ENCODE results near the gene SNED1.

SNED1 gene

GRCh38 chr2:241139531-241140444, 141.4 kb downstream of the SNED1 start:
- Histone ChIP-seq H2BK15ac (ENCODE audit: low read length) (no peak overlapping the region), H3K9me3 (replicated peaks in 1 of 2; ENCODE audit: control insufficient read depth in 2 of 2, insufficient read depth in 1 of 2, low read depth in 1 of 2, low read length in 2 of 2) (no peaks in the 10 kb centered on the region), H2AK5ac (ENCODE audit: low read depth, low read length) (no peak overlapping the region), H2AFZ (ENCODE audit: low read length) (no peak overlapping the region), H4K8ac (ENCODE audit: low read depth, low read length) (no peak overlapping the region), H2BK120ac (ENCODE audit: low read depth, low read length) (no peak overlapping the region), H2BK5ac (ENCODE audit: low read length) (no peak overlapping the region), H3K4me3 (ENCODE audit: low read length in 2 of 2) (no peak overlapping the region), H3K36me3 (replicated peaks in 1 of 2; ENCODE audit: control insufficient read depth in 2 of 2, insufficient read depth in 2 of 2, low read length in 2 of 2) (peaks cover 17 to 86% of the 10 kb centered on the region in 2 donors), H3K4me1 (ENCODE audit: control insufficient read depth in 2 of 2, insufficient read depth in 1 of 2, low read depth in 1 of 2, low read length in 2 of 2) (no peaks in the 10 kb centered on the region), H3K14ac (ENCODE audit: low read length) (no peak overlapping the region), H3K4me2 (ENCODE audit: insufficient read depth, low read length, poor library complexity, severe bottlenecking) (no peak overlapping the region), H4K91ac (ENCODE audit: low read depth, low read length, poor library complexity) (no peak overlapping the region), H3K27me3 (ENCODE audit: control insufficient read depth in 3 of 3, insufficient read depth in 3 of 3, low read depth in 1 of 3, low read length in 3 of 3) (no peaks in the 10 kb centered on the region), H3K23ac (ENCODE audit: low read depth, low read length, poor library complexity) (no peak overlapping the region), H2BK12ac (ENCODE audit: low read length) (no peak overlapping the region), H3K79me1 (ENCODE audit: low read depth, low read length) (peaks cover 8% of the 10 kb centered on the region), H3K18ac (ENCODE audit: low read length) (no peak overlapping the region), H3K27ac (replicated peaks; ENCODE audit: low read length) (no peak overlapping the region), H3K9ac (ENCODE audit: low read depth, low read length, poor library complexity) (no peak overlapping the region), H3K4ac (ENCODE audit: low read length) (no peak overlapping the region)
- DNase-seq (ENCODE audit: low spot score): no peak
- WGBS, 2 donors (ENCODE audit: extremely low coverage in 2 of 2, insufficient read length in 2 of 2, insufficient replicate concordance in 1 of 2): no CpG with 5 or more reads among the region's 24 CpGs

- H3K4me1 ChIP-seq (ENCODE audit: control insufficient read depth in 2 of 2, insufficient read depth in 1 of 2, low read depth in 1 of 2, low read length in 2 of 2): no peaks in the 10 kb centered on the region
- H2BK15ac ChIP-seq (ENCODE audit: low read length): no peak overlapping the region
- H3K4me3 ChIP-seq (ENCODE audit: low read length in 2 of 2): no peak overlapping the region
- H3K27ac ChIP-seq (replicated peaks; ENCODE audit: low read length): no peak overlapping the region
- no peak overlapping the region for H2BK120ac ChIP-seq (ENCODE audit: low read depth, low read length)
- H2BK12ac ChIP-seq (ENCODE audit: low read length): no peak overlapping the region
- H4K8ac ChIP-seq (ENCODE audit: low read depth, low read length): no peak overlapping the region
- H2AFZ ChIP-seq (ENCODE audit: low read length): no peak overlapping the region
- H2AK5ac ChIP-seq (ENCODE audit: low read depth, low read length): no peak overlapping the region
- no peak overlapping the region for H3K23ac ChIP-seq (ENCODE audit: low read depth, low read length, poor library complexity)
- H3K18ac ChIP-seq (ENCODE audit: low read length): no peak overlapping the region
- peaks cover 17 to 80% of the 10 kb centered on the region in 2 donors for H3K36me3 ChIP-seq (replicated peaks in 1 of 2; ENCODE audit: control insufficient read depth in 2 of 2, insufficient read depth in 2 of 2, low read length in 2 of 2)
- no peaks in the 10 kb centered on the region for H3K9me3 ChIP-seq (replicated peaks in 1 of 2; ENCODE audit: control insufficient read depth in 2 of 2, insufficient read depth in 1 of 2, low read depth in 1 of 2, low read length in 2 of 2)
- H3K79me1 ChIP-seq (ENCODE audit: low read depth, low read length): peaks cover 8% of the 10 kb centered on the region
- no peak overlapping the region for H4K91ac ChIP-seq (ENCODE audit: low read depth, low read length, poor library complexity)
- H3K27me3 ChIP-seq (ENCODE audit: control insufficient read depth in 3 of 3, insufficient read depth in 3 of 3, low read depth in 1 of 3, low read length in 3 of 3): no peaks in the 10 kb centered on the region
- no peak overlapping the region for H3K4ac ChIP-seq (ENCODE audit: low read length)
- H2BK5ac ChIP-seq (ENCODE audit: low read length): no peak overlapping the region
- WGBS, 2 donors (ENCODE audit: extremely low coverage in 2 of 2, insufficient read length in 2 of 2, insufficient replicate concordance in 1 of 2): no CpG with 5 or more reads among the region's 10 CpGs
- no peak overlapping the region for H3K4me2 ChIP-seq (ENCODE audit: insufficient read depth, low read length, poor library complexity, severe bottlenecking)
- H3K14ac ChIP-seq (ENCODE audit: low read length): no peak overlapping the region
- H3K9ac ChIP-seq (ENCODE audit: low read depth, low read length, poor library complexity): no peak overlapping the region
- no peak for DNase-seq (ENCODE audit: low spot score)
Observed at GRCh38 chr2:241140445-241140840, 142.0 kb downstream of the SNED1 start.

DNA sequence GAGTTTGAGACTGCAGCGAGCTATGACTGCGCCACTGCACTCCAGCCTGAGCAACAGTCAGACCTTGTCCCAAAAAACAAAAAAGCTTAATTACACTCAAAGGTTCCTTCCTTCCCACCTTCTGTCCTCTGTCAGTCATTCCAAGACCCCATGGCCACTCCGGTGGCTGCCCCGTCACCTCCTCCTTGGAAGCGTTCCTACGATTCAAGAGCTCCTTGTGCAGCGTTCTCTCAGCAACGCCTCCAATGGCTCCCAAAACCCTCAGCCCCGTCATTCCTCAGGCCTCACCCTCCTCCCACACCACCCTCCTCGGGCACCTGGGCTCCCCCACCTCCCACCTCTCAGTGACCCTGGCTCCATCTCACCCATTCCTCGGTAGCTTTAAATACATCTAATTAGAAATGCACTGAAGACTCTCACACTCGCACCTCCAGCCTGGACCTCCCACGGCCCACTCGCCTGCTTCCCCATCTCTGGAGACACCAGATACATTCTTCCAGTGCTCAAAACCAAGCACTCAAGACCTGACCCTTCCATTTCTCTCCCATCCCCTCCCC, 142.9 kb downstream of the SNED1 start:
- Histone ChIP-seq H2BK15ac (ENCODE audit: low read length) (no peak overlapping the region), H3K14ac (ENCODE audit: low read length) (no peak overlapping the region), H2AFZ (ENCODE audit: low read length) (no peak overlapping the region), H2AK5ac (ENCODE audit: low read depth, low read length) (no peak overlapping the region), H4K91ac (ENCODE audit: low read depth, low read length, poor library complexity) (no peak overlapping the region), H3K4me3 (ENCODE audit: low read length in 2 of 2) (no peak overlapping the region), H3K79me1 (ENCODE audit: low read depth, low read length) (peaks cover 8% of the 10 kb centered on the region), H2BK5ac (ENCODE audit: low read length) (no peak overlapping the region), H3K4me2 (ENCODE audit: insufficient read depth, low read length, poor library complexity, severe bottlenecking) (no peak overlapping the region), H3K4me1 (ENCODE audit: control insufficient read depth in 2 of 2, insufficient read depth in 1 of 2, low read depth in 1 of 2, low read length in 2 of 2) (no peaks in the 10 kb centered on the region), H3K27ac (replicated peaks; ENCODE audit: low read length) (no peak overlapping the region), H3K4ac (ENCODE audit: low read length) (no peak overlapping the region), H3K9ac (ENCODE audit: low read depth, low read length, poor library complexity) (no peak overlapping the region), H3K18ac (ENCODE audit: low read length) (no peak overlapping the region), H2BK120ac (ENCODE audit: low read depth, low read length) (no peak overlapping the region), H3K27me3 (ENCODE audit: control insufficient read depth in 3 of 3, insufficient read depth in 3 of 3, low read depth in 1 of 3, low read length in 3 of 3) (no peaks in the 10 kb centered on the region), H3K36me3 (replicated peaks in 1 of 2; ENCODE audit: control insufficient read depth in 2 of 2, insufficient read depth in 2 of 2, low read length in 2 of 2) (peaks cover 17 to 75% of the 10 kb centered on the region in 2 donors), H4K8ac (ENCODE audit: low read depth, low read length) (no peak overlapping the region), H3K9me3 (replicated peaks in 1 of 2; ENCODE audit: control insufficient read depth in 2 of 2, insufficient read depth in 1 of 2, low read depth in 1 of 2, low read length in 2 of 2) (no peaks in the 10 kb centered on the region), H3K23ac (ENCODE audit: low read depth, low read length, poor library complexity) (no peak overlapping the region), H2BK12ac (ENCODE audit: low read length) (no peak overlapping the region)
- DNase-seq (ENCODE audit: low spot score): no peak
- no CpG with 5 or more reads among the region's 14 CpGs for WGBS, 2 donors (ENCODE audit: extremely low coverage in 2 of 2, insufficient read length in 2 of 2, insufficient replicate concordance in 1 of 2)

GRCh38 chr2:241142063-241142462, 143.6 kb downstream of the SNED1 start:
- H2BK120ac ChIP-seq (ENCODE audit: low read depth, low read length): no peak overlapping the region
- no peaks in the 10 kb centered on the region for H3K27me3 ChIP-seq (ENCODE audit: control insufficient read depth in 3 of 3, insufficient read depth in 3 of 3, low read depth in 1 of 3, low read length in 3 of 3)
- H3K14ac ChIP-seq (ENCODE audit: low read length): no peak overlapping the region
- no peak overlapping the region for H3K27ac ChIP-seq (replicated peaks; ENCODE audit: low read length)
- H3K36me3 ChIP-seq (replicated peaks in 1 of 2; ENCODE audit: control insufficient read depth in 2 of 2, insufficient read depth in 2 of 2, low read length in 2 of 2): peaks cover 13 to 67% of the 10 kb centered on the region in 2 donors
- H3K4ac ChIP-seq (ENCODE audit: low read length): no peak overlapping the region
- no peaks in the 10 kb centered on the region for H3K4me1 ChIP-seq (ENCODE audit: control insufficient read depth in 2 of 2, insufficient read depth in 1 of 2, low read depth in 1 of 2, low read length in 2 of 2)
- H3K9me3 ChIP-seq (replicated peaks in 1 of 2; ENCODE audit: control insufficient read depth in 2 of 2, insufficient read depth in 1 of 2, low read depth in 1 of 2, low read length in 2 of 2): no peaks in the 10 kb centered on the region
- no peak overlapping the region for H2BK12ac ChIP-seq (ENCODE audit: low read length)
- no peak for DNase-seq (ENCODE audit: low spot score)
- no peak overlapping the region for H3K23ac ChIP-seq (ENCODE audit: low read depth, low read length, poor library complexity)
- H3K18ac ChIP-seq (ENCODE audit: low read length): peak overlapping the region; percentile 32
- H4K91ac ChIP-seq (ENCODE audit: low read depth, low read length, poor library complexity): no peak overlapping the region
- no peak overlapping the region for H3K9ac ChIP-seq (ENCODE audit: low read depth, low read length, poor library complexity)
- peaks cover 8% of the 10 kb centered on the region for H3K79me1 ChIP-seq (ENCODE audit: low read depth, low read length)
- H2BK15ac ChIP-seq (ENCODE audit: low read length): no peak overlapping the region
- no CpG with 5 or more reads among the region's 6 CpGs for WGBS, 2 donors (ENCODE audit: extremely low coverage in 2 of 2, insufficient read length in 2 of 2, insufficient replicate concordance in 1 of 2)
- no peak overlapping the region for H2BK5ac ChIP-seq (ENCODE audit: low read length)
- H3K4me2 ChIP-seq (ENCODE audit: insufficient read depth, low read length, poor library complexity, severe bottlenecking): no peak overlapping the region
- no peak overlapping the region for H2AFZ ChIP-seq (ENCODE audit: low read length)
- peak overlapping the region in 1 of 2 donors; percentile 4 for H3K4me3 ChIP-seq (ENCODE audit: low read length in 2 of 2)
- no peak overlapping the region for H4K8ac ChIP-seq (ENCODE audit: low read depth, low read length)
- no peak overlapping the region for H2AK5ac ChIP-seq (ENCODE audit: low read depth, low read length)
